Measurements from ENCODE around the gene ZFYVE9.

Gene ZFYVE9

DNA sequence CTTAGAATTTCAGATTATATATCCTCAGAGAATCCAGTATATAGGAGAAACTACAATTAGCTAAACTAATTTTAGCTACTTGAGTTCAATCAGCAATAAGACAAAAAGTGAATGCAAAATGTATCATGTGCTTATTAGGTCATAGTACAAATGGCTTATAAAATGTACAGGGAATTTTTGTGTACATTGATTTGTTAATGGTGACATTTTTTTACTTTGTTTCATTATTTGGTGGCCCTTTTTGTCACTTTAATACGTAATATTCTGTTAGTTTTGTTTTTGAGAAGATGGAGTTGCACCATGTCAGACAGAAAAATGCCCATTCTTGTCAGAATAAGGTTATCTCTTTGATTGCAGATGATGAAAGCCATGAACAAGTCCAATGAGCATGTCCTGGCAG is 190.5 kb downstream of the ZFYVE9 start:
- in situ Hi-C loops (cut with MboI; ENCODE audit: low sequenced_read_pairs), result no loop called here

- in situ Hi-C loops (cut with MboI; ENCODE audit: low sequenced_read_pairs), result no loop called here
These were observed 193.1 kb downstream of the ZFYVE9 start for GRCh38 chr1:52334906-52335528.

DNA sequence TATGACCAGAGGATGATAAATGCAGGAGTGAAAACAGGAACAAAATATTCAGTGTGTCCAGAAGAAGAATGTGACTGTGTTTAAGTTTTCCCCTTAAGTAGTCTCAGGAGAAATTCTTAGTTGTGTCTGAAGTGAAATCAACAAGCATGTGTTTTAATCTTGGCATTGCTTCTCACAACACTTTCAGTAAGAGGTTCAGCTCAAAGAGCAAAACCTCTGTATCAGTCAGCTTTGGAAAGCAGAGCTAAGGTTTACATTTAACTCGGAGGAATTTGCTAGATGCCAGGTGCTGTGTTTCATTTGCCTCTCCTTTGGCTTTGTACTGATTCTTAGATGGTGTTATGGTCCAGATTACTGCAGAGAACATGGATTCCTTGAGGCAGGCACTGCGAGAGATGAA is 195.6 kb downstream of the ZFYVE9 start:
- in situ Hi-C loops (cut with MboI; ENCODE audit: low sequenced_read_pairs), result no loop called here

- in situ Hi-C loops (cut with MboI; ENCODE audit: low sequenced_read_pairs), result no loop called here
These were observed 199.9 kb downstream of the ZFYVE9 start for GRCh38 chr1:52341655-52342260.

DNA sequence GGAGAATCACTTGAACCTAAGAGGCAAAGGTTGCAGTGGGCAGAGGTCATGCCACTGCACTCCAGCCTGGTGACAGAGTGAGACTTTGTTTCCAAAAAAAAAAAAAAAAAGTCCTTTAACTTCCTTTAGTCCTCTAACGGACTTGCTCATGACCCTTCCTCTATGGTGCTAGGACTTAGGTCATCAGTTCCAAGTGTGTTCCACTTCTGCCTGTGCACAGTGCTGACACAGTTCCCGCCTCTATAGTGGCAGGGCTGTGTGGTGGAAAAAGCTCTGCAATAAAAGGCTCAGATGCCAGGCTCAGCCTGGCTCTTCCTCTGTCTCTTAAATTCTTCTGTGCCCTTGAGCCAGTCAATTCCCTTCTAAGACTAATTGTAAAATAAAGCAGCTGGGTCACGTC is 202.1 kb downstream of the ZFYVE9 start:
- in situ Hi-C loops (cut with MboI; ENCODE audit: low sequenced_read_pairs), result no loop called here

DNA sequence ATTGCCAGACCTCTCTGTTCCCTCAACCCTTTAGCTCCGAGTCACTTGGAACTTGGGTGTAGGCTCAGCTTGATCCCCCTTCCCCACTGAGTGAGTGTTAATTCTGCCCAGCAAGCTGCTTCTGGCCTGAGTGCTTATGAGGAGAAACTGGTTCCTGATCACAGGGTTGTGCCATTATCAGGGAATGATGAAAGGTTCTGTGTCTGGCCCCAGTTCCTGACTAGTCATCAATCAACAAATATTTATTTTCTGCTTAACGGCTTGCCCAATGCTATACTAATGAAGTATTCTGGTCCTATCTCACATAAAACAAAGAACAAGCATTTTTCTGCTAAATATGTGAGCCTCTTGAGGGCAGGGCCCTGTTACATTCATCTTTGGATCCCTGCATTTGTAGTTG is 203.4 kb downstream of the ZFYVE9 start:
- in situ Hi-C loops (cut with MboI; ENCODE audit: low sequenced_read_pairs), result no loop called here

DNA sequence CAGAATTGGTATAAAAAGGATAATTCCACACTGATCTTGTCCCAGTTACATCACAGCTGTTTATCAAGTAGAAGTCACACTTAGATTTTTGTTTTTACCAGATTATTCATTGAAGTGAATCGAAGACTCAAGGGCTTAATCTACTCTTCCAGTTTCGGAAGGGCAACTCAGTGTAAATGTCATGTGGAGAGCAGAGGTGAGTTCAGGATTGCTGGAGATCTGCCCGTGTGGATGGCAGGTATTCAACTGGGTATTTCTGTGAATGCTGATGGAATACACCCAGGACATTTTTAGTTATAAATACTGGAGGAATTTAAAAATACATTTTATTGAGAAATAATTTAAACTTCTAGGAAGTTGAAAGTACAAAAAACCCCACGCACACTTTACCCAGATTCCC is 204.8 kb downstream of the ZFYVE9 start:
- in situ Hi-C loops (cut with MboI; ENCODE audit: low sequenced_read_pairs), result no loop called here

DNA sequence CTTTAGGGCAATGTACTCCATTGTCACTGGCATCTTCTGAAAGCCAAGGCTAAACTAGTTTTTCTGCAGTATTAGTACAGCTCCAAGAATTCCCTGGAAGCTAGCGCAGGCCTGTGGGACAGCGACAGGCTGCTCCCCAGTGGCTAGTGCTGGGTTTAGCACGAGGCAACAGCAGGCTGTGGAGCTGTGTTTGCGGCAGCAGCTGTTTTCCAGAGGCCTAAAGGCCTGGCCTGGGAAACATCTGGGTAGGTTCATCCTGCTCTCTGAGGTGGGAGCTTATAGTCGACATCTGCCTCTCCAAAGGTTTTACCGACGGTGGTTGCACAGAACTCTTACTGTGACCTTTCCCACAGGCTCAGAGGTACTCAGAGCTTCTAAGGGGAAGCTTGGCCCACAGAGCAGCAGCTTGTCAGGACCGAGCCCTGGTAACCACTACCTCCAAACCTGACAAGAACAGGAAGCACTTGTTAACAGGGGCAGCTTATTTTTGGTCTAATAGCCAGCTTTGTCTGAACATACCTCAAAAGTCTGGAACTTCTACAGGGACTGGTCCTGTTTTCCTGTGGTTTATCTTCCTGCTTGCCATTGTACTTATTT is 206.9 kb downstream of the ZFYVE9 start:
- in situ Hi-C loops (cut with MboI; ENCODE audit: low sequenced_read_pairs), result no loop called here

DNA sequence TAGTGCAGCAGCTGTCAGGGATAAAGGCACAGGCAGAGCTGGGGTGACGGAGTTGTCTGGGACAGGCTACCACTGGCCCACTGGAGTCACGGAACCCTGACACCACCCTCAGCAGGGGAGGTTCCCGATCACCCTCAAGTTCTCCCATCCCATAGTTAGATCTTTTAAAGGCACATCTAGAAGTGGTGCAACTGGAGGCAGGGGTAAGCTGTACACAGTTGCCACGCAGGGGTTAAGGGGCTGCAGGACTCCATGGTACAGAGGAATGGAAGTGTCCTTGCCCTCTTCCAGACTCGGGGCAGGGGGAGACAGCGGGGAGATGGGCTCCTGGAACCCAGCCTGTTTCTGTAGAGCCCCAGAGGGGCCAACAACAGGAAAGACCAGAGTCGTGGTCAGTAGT is 210.8 kb downstream of the ZFYVE9 start:
- in situ Hi-C loops (cut with MboI; ENCODE audit: low sequenced_read_pairs), result no loop called here

DNA sequence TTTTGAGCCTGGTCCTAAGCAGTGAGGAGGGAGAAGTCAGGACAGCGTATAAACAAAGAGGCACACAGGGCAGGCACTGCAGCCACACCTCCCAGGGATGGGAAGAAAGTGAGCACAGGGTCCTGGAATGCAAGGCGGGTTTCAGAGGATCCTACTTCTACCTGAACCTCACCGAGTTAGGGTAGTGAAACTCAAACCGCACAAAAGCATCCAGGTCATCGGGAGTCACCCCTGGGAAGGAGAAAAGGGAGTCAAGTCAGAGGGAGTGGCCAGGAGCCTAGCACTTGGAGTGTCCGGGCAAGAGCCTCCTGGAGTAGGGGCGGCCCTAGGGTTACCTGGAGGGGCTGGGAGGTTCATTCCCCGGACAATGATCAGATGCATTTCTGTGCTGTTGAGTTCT is 213.5 kb downstream of the ZFYVE9 start:
- in situ Hi-C loops (cut with MboI; ENCODE audit: low sequenced_read_pairs), result no loop called here

GRCh38 chr1:52355847-52356505 is 214.1 kb downstream of the ZFYVE9 start:
- in situ Hi-C loops (cut with MboI; ENCODE audit: low sequenced_read_pairs), result no loop called here

DNA sequence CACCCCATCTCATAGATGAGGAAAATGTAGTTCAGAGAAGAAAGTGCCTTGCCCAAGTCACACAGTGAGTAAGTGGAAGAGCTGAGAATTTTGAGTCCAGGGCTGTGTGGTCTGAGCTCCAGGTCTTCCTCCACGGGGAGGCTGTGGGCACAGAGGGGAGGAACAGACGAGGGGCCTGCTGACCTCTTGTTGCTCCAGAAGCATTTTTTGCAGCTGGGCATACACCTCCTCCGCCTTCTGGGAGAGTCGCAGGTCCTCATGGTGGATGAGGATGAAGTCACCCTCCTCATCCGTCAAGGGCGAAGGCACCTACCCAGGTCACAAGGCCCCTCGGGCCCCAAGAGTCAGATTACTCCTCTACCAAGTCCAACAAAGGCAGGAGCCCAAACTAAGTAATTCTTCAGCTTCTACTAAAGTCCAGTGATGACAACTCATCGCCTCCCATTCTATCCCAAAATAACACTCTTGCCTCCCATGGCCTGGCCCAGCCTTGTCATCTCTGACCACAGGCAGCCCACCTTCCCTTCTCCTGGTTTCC is 215.0 kb downstream of the ZFYVE9 start:
- in situ Hi-C loops (cut with MboI; ENCODE audit: low sequenced_read_pairs), result no loop called here

DNA sequence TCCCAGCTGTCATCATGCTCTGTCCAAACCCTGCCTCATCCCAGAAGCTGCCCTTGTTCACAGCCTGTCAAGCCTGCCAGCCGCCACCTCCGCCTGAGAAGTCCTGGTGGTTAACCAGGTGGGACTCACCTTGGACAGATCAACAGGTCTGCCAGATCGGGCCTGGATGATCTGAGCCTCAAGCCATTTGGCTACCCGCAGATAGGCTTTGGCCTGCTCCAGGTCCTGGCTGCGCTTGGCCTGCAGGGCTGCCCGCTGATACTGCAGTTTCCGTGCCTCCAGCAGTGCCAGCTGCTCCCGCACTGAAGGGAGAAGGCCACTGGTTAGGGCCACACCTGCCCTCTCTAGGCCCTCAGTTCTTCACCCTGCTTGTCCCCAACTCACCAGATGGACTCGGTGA is 215.5 kb downstream of the ZFYVE9 start:
- in situ Hi-C loops (cut with MboI; ENCODE audit: low sequenced_read_pairs), result no loop called here

DNA sequence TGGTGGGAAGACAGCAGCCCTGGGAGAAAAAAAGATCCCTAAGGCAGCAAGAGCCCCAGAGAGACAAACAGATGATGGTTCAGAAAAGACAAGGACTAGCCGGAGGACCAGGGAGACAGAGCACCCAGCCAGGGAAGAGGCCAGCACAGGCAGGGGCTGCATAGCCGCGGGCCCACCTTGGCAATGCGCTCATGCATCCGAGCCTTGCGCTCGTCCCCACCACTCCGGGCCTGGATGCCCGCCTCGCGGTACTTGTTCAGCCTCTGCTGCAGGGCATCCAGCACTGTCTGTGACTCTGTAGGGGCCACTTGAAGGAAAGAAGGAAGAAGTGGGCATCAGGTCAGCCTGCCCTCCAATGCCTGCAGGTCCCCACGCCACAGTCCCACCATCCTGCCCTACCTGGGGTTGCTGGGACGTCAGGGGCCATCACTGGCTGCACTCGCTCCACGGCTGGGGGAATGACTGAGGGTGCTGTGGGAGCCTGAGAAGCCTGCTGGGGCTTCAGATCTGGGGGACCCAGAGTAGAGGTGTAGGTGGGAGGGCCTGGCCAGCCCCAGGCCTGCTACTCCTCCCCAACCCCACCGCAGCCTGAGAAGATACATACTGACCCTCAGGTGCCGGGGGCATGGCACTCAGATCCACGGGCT is 217.1 kb downstream of the ZFYVE9 start:
- in situ Hi-C loops (cut with MboI; ENCODE audit: low sequenced_read_pairs), result no loop called here

- in situ Hi-C loops (cut with MboI; ENCODE audit: low sequenced_read_pairs), result no loop called here
These were observed 218.0 kb downstream of the ZFYVE9 start for GRCh38 chr1:52359676-52360594.

DNA sequence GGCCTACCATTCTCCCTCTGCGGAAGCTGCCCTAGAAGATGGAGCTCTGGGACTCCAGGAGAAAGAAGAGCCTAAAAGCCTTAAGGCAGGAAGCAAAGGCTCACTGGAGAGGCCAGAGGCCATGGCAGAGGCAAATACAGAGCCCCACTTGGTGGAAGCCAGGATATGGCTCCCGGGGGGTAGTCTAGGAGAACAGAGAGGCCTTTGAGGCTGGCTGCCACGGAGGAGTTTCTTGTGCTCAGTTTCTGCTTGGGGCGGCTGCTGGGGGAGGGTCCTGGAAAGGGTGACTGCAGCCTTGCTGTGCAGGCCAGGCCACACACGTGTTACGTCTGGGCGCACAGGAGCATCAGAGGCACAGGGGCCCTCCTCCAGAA is 218.7 kb downstream of the ZFYVE9 start:
- in situ Hi-C loops (cut with MboI; ENCODE audit: low sequenced_read_pairs), result no loop called here

DNA sequence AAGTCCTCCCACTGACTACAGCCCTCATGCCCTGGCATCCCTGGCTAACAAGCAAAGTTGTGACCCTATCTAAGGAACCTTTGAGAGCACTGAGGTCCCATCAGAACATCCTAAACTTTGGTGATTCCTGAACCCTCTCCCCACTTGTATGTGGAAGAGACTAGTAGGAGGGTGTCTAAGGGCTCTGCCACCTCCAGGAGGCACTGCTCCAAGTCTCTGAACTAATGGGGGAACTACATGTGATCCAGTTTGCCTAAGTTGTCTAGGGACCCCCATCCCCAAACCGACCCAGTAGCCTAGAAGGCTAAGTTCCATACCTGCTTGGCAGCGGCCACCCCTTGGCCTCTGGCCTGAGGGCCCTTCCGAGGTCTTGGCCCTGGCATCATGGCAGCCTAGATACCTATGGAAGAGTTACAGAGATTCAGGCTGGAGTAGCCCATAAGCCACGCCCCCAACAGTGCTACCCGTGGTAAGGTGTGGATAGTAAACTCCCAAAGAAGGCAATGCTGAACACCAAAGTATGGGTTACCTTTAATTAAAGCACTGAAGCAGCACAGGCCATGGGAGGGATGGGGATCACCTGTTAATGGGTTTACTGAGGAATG is 222.4 kb downstream of the ZFYVE9 start:
- in situ Hi-C loops (cut with MboI; ENCODE audit: low sequenced_read_pairs), result no loop called here

DNA sequence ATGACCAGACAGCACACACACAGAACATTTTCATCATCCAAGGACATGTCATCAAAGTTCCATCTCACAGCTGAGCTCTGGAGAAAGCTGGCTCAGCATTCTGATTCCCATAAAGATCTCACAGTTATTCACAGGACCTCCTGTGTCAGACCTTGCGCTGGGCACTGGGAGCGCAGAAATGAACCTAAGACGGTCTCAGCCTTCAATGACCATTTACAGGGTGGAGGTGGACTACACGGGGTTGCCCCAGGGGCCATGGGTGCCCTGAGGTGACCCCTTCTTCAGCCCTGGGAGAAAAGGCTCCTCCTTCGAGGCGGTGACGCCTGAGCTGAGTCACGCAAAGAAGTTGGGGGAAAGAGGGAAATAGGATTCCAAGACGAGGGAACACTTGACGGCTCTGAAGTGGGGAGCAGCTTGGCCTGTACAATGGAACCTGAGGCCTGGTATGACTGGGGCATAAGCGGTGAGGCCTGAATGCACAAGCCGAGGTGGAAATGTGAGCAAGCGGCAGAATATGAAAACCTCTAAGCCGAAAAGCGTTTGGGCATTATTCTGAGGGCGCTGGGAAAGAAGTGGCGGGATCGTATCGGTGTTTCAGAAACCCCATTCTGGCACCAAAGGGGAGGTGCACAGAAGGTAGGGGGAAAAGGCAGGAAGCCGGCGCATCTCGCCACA is 223.3 kb downstream of the ZFYVE9 start:
- in situ Hi-C loops (cut with MboI; ENCODE audit: low sequenced_read_pairs), result no loop called here

DNA sequence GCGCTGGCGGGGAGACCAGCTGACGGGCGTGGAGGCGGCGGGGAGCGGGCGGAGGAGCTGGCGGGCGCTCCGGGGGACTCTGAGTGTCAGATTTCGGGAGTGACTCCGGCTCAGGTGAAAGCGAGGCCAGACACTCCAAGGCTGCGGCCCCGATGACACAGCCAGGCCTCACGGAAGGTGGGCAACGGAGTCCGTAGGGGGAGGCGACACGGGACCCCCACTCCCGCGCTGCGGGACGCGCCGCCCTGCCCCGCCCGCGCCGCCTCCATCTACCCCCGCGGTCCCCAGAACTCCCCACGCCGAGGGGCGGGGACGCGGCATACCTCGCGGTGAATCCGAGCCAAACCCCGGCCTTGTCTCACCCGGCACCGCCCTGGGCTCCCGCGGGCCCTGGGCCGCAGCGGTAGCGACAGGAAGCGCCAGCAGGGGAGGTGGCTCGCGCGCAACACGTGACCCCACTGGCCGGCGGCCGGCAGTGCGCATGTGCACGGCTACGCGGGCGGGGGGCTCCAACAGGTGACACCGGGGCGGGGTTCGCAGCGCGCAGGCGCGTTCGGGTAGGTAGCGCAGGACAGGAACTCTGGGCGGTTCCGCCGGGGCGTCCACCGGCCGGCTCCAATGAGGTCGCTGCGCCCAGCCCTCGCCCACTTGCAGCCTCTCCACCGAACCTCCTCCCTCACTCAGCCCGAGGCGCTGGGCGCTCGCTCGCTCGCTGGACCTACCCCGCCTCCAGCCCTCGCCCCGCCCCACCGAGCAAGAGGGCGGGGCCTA is 224.0 kb downstream of the ZFYVE9 start, which contains the start of gene CC2D1B:
TSS of gene CC2D1B (minus strand) at position 460 of the 771 bp plus-strand sequence. CDS start 1,585 bp downstream, outside the sequence.
- in situ Hi-C loops (cut with MboI; ENCODE audit: low sequenced_read_pairs), result no loop called here
